NB4 (cell line): ENCODE data around the gene STK39.

Experiments
- CTCF ChIP-seq: IDR thresholded peaks from one replicate; pipeline ENCODE4 v1.5.1; 2012; ENCODE audit warnings: low read depth, low read length
- MAX ChIP-seq: IDR thresholded peaks from 2 replicates; pipeline ENCODE4 v1.6.1; 2011; ENCODE audit warnings: low read depth, low read length
- MYC ChIP-seq: IDR thresholded peaks from 2 replicates; pipeline ENCODE4 v1.6.1; 2011; ENCODE audit warnings: low read depth, low read length
- POLR2A ChIP-seq: IDR thresholded peaks from 2 replicates; pipeline ENCODE4 v1.6.1; 2011; ENCODE audit warnings: mild to moderate bottlenecking; ENCODE audit not compliant: insufficient read length; ENCODE audit errors: extremely low read depth

GRCh38 chr2:167905668-167906067 lies 341.7 kb downstream of the STK39 start:
- no peak for TF ChIP-seq CTCF
- no peak for TF ChIP-seq MYC
- no peak for TF ChIP-seq POLR2A
- TF ChIP-seq MAX: no peak
